ENCODE results near the gene MSRB2.

DNA sequence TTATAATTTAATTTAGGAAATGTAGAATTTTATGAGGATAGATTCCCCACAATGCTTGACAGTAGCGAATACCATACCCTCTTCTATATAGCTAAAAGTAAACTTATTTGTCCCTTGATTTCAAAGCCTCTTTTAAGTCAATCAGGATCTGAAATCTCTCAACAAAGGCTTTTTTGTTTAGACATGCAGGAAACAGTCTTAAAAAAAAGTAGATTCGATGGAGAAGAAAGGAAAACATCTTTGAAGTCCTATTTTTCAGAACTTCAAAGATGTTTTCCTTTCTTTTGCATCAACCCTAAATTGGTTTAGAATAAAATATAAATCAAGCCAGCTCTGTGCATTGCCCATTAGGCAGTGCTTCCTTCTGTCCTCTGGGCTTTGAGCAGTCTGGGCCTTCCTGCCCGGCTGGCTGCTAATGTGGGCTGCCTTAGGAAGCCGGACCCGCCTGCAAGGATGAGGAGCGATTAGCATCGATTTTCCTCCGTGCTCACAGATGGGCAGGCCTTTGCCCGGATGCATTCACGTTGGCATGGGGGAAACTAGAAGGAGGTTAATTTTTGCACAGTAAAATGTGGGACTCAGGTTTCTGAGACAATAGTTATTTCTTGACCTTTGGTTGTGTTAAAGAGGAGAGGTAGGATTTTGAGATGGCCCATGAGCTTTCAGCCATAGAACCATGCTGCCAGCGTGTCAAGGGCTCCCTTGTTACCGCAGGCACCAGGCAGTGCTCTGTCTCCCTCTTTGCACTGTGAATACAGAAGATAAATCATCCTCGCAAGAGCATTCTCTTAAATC lies 15.5 kb downstream of the MSRB2 start:
- TF ChIP-seq ZNF274 (IDR thresholded peaks at IDR 0.05; ENCODE audit: low read depth, low read length) = no peak
- no peak for TF ChIP-seq YY1 (IDR thresholded peaks at IDR 0.05; ENCODE audit: insufficient read depth, insufficient read length)
- no peak for TF ChIP-seq SUZ12 (IDR thresholded peaks at IDR 0.05; ENCODE audit: extremely low read depth, insufficient read depth, insufficient read length)

All from NT2/D1 (cell line).